GM20431 (cell line): ENCODE measurements around the gene SDHAF1.
"Not testable (repeated sequence)": the region's sequence is repeated elsewhere in the genome, so short reads cannot be mapped to it uniquely, and the experiment has no call there.

Source experiments
- in situ Hi-C: fragments of 300-500 bp; cut with MseI, MboI; formaldehyde crosslinking; loops from one replicate; pipeline ENCODE4 v1.15.0; 2020; ENCODE audit warnings: low sequenced_read_pairs; ENCODE audit not compliant: unreplicated experiment

Gene SDHAF1, protein sequence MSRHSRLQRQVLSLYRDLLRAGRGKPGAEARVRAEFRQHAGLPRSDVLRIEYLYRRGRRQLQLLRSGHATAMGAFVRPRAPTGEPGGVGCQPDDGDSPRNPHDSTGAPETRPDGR

DNA sequence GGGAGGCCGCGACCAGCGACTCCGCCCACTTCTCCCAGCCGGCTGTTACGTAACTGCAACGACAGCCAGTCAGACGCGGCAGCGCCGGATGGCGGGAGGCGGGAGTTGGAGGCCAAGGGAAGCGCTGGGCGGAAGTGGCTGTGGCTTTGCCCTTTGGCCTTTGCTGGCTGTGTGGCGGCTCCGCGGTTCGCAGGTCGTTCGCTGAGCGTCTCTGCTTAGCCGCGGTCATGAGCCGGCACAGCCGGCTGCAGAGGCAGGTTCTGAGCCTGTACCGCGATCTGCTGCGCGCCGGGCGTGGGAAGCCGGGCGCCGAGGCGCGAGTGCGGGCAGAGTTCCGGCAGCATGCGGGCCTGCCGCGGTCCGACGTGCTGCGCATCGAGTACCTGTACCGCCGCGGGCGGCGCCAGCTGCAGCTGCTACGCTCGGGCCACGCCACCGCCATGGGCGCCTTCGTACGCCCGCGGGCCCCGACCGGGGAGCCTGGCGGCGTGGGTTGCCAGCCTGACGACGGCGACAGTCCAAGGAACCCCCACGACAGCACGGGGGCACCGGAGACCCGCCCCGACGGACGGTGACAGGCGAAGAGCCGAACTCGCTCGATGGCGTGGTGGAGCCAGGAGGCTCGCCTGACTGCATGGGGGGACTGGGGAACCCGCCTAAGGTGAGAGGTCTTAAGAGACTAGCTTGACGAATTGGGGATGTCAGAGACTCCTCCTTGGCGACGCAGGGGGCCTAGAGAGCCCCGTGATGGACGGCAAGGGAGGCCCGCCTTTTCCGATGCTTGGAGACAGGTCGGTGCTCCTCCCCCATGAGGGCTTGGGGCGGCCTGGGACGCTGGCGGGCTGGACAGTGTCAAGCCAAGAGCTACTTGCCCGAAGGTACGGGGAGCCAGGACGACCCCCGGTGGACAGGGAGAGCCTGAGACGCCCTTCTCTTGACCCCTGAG is at the start of gene SDHAF1:
SDHAF1 (plus strand) TSS at position 141 of the 946 bp plus-strand sequence; CDS start at position 228, 87 bp downstream.
- in situ Hi-C loops, result no loop called here

DNA sequence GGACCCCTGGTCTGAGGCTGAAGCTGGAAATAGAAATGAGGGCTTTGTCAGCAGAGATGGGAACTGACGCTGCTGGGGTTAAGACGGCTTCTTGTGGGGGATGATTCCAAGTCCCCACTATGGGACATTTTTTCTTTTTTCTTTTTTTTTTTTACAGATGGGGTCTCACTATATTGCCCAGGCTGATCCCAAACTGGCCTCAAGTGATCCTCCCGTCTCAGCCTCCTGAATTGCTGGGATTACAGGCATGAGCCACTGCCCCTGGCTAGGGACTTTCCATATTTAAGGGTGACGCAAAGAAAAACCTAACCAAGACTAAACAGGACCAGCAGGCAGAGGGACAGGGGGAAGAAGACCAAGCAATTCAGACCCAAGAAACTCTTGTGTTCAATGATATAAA is 48.8 kb upstream of the SDHAF1 start:
- in situ Hi-C loops, result no loop called here

DNA sequence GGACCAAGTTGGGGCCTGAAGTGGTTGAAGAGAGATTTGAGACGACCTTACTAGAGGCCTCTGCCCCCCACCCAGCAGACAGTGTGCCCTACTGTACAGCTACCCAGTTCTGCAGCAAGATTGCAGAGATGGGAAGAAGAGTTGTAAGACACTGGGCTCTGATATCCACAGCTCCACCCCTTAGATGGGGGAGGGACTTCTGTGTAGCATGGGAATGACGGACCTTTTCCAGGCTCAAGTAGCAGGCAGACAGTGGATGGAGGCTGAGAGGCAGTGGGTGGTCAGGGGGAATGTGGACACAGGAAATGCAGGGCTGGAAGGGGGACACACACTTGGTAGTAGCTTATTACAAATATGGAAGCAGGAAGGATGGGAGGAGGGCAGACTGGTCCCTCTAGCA is 45.9 kb upstream of the SDHAF1 start:
- in situ Hi-C loops, result no loop called here

DNA sequence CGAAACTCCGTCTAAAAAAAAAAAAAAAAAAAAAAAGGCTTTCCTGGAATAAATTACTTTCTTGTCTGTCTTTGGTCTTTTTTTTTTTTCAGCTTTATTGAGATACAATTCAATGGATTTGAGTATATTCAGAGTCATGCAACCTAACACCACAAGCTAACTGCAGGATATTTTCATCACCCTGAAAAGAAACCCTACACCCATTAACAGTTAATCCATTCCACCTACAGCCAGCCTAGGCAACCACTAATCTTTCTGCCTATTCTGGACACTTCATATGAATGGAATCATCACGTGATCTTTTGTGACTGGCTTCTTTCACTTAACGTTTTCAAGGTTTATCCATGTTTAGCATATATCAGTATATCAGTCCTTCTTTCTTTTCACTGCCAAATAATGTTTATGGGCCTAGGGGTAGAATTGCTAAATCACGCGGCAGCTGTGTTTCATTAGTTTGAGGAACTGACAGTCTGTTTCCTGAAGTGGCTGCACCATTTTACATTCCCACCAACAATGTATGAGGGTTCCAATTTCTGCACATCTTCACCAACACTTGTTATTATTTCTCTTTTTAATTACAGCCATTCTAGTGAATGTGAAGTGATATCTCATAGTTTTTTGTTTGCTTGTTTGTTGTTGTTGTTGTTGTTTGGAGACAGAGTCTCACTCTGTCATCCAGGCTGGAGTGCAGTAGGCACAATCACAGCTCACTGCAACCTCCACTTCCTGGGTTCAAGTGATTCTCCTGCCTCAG is 38.9 kb upstream of the SDHAF1 start:
- in situ Hi-C loops, result no loop called here

DNA sequence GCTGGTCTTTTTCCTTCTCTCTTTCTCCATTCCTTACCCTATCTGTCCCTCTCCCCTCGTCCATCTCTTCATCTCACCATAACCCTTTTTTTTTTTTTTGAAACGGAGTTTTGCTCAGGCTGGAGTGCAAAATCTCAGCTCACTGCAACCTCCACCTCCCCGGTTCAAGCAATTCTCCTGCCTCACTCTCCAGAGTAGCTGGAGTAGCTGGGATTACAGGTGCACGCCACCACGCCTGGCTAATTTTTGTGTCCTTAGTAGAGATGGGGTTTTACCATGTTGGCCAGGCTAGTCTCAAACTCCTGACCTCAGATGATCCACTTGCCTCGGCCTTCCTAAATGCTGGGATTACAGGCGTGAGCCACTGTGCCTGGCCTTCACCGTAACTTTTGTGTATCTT is 37.6 kb upstream of the SDHAF1 start:
- in situ Hi-C loops, result not testable (repeated sequence)

DNA sequence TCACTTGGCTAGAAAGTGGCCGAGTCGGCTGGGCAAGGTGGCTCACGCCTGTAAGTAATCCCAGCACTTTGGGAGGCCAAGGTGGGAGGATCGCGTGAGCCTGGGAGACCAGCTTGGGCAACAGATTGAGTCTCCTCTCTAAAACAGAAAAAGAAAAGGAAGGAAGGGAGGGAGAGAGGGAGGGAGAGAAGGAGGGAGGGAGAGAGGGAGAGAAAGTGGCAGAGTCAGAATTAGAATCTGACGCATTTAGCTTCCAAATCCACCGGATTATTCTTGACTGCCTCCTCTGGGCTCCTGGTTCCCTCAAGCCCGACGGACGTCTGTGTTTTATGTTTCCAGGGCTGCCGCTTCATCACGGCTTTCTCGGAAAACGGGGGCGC is 36.3 kb upstream of the SDHAF1 start:
- in situ Hi-C loops, result no loop called here

DNA sequence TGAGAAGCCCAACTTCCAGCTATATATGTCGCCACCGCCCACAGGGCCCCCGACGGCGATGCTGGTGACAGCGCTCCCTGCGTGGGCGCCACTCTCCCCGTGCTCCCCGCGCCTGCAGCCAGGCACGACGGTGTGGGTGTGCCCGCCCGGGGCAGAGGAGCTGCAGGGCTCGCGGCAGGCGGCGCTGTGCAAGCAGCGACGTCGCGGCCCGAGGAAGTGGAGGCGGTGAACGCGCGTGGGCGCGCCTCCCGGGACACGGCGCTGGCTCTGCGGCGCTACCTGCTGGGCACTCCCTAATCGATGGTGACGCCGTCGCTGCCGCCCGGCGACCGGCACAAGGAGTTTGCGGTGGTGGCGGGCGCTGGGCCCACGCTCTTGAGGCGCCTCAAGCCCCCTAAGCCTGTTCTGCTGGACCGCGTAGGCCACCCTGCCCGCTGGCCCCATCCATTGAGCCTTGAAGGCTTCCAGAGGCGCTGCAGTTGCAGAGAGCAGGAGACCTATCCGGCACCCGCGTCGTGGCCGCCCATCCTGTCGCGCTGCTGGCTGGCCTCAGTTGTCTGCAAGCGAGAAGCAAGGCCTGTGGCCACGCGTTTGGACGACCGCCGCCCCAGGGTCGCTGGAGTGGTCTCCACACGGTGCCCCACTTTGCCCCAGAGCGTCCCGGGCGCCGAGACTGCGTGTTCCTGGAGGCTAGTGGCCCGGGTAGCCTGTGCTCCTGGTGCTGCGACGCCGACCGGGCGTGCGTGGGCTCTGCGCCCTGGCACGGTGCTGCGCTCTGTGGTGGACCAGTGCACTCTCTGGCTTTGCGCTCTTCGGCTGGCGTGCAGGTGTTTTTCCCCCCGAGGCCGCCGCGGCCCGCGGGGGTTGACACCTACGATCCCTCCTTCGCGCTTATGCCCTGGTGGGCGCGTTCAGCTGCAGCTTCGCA is 35.7 kb upstream of the SDHAF1 start:
- in situ Hi-C loops, result no loop called here

DNA sequence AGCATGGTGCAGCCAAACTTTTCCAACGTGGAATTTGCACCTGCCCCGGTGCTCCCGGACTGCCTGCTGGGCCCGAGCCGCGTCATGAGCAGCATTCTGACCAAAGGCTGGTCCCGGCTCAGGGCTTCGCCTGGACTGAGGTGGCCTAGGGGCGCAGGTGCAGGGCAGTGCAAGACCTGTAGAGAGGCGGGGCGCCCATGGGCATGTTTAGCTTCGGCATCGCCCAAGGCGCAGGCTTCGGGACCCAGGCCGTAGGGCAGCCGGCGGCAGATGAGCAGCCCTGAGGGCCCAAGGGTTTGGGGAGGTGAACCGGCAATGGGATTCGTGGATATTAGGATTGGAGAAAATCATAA is 35.0 kb upstream of the SDHAF1 start:
- in situ Hi-C loops, result no loop called here

DNA sequence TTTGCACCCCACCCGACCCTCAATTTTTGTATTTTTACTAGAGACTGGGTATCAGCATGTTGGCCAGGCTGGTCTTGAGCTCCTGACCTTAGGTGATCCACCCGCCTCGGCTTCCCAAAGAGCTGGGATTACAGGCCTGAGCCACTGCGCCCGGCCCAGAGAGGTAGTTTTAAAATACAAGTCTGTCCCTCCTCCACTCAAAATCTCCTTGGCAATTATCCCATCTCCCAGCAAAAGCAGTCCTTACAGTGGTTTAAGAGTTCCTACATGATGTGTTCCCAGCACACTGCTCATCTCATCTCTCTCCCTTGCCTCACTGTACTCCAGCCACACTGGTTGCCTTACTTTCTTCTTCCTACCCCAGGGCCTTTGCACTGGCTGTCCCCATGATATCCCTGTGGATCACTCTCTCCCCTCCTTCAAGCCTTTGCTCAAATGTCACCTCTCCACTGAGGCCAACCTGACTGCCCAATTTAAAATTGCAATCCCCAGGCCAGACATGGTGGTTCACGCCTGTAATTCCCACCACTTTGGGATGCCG is 34.5 kb upstream of the SDHAF1 start:
- in situ Hi-C loops, result no loop called here

DNA sequence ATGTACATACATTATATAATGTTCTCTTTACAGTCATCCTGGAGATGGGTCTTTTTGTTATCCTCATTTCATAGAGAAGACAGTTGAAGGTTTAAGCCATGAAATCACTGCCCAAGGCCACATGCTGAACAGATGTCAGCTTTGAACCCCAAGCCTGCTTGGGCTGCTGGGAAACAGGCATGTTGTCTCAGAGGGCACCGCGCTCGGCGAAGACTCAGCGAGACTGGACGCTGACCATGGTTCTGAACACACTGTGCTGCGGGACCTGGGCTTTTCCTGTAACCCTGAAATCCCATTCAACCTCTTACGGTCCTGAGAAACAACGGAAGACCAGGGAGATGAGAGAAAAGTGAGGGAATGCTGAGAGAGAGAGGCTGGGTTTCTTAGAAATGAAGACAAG is 31.5 kb upstream of the SDHAF1 start:
- in situ Hi-C loops, result no loop called here

DNA sequence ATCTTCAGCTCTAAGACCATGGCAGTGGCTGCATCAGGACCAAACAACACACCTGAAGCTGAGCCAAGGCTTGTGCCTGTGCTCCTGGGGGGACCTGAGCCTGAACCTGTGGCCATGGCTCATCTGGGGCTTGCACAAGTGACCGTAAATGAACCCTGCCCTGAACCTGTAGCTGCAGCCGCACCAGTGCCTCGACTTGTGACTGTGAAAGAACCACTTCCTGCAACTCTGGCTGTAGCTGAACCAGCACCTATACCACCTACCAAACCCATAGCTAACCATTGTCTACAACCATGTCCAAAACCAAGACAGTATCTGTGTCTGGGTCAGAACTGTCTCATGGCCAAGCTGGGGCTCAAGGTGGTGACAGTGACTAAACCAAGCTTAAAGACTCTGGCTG is 28.2 kb upstream of the SDHAF1 start:
- in situ Hi-C loops, result no loop called here

DNA sequence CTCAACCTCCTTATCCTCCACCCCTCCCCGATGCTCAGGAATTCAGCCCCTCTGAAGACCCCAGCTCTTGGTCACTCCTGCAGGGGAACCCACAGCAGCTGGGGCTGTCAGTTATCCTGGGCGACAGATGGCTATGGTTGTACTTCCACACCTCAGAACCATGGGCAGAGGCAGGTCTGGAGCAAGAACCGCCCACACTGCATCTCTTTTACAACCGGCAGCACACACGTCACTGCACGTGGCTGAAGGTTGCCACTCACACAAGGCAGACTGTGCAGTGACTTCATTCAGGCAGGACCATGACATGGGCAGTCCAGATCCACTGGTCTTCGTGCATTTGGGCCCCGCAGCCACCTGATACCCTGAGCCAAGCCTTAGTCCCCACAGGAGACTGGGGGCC is 21.5 kb upstream of the SDHAF1 start:
- in situ Hi-C loops, result no loop called here

DNA sequence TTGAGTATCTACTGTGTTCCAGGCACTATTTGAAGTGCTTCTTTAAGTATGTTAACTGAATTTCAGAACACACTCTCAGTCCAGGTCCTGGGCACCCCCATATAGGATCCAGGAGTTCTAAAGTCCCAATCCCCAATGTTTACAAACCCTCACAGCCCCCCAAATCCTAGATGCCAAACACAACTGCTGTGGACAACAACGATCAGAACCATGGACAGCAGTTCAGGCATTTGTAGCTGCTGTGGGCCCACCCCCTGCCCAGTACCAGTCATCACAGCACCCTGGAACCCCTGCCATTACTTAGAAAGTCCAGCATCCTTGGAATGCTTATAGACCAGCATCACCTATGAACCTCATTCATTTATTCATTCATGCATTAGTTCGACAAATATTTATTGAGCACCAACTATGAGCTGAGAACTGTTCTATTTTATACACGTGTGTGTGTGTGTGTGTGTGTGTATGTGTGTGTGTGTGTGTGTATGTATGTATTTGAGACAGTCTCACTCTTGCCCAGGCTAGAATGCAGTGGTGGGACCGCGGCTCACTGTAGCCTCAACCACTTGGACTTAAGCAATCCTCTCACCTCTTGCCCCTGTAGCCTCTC is 19.3 kb upstream of the SDHAF1 start:
- in situ Hi-C loops, result no loop called here

DNA sequence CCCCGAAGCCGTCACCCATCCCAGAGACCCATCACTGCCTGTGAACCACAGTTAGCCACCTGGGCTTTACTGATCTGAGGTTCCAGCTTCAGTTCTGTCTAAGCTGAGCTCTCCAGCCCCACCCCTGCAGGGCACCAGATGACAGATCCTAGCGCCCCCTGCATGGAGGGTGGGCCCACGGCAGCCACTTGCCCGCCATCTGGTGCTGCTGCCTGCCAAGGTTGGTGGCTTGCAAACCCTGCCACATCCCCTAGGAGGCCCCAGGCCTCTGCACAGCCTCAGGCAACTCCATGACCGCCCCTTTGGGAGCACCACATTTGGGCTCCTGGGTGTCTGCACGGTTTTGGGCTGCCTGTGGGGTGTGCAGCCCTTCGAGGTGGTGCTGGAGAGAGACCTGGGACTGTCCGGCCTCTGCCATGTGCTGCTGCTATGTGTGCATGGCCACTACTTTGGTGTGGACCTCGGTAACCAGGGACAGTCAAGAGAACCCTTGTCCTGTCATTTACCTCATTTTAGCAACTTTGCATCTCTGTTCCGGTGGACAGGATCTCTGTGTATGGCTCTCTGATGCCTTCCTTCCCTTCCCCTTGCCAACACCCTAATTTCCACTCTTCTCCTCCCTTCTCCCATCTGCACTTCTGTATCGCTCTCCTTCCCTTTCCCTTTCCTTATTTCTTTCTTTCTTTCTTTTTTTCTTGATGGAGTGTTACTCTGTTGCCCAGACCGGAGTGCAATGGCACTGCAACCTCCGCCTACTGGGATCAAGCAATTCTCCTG is 17.4 kb upstream of the SDHAF1 start:
- in situ Hi-C loops, result no loop called here

DNA sequence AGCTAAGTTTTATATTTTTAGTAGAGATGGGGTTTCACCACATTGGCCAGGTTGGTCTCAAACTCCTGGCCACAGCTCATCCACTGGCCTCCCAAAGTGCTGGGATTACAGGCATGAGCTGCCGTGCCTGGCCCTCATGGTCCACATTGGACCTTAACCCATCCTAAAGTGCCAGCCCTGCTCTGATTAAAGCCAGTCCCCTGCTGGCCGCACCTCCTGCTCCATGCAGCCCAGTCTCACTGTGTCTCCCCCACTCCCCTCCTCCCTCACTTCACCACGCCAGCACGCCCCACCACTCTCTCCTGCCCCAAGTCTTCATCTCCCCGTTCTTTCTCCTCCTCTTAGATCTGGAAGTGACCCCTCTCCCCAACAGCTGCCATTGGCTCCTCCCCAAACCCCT is 16.7 kb upstream of the SDHAF1 start:
- in situ Hi-C loops, result no loop called here

DNA sequence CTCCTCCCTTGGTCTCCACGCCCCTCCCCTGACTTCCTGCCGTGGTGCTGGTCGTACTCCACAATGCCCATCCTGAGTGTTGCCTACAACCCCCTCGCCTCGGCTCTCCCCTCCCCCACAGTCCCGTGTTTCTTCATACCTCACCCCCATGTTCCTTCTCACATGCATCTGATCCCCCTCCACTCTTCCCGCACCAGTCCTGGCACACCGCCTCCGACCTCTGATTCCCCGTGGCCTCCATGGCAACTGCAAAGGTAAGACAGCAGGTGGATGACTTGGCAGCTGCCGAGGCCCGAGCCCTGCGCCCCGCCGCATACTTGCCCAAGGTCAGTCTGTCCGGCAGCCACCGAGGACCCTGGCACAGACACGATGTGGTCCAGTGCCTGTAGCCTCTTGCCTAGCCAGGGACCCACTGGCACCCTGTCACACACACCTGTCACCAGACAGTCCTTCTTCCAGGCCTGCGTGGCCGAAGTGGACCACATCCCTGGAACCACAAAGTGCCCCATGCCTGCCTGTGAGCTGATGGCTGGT is 16.1 kb upstream of the SDHAF1 start:
- in situ Hi-C loops, result no loop called here

DNA sequence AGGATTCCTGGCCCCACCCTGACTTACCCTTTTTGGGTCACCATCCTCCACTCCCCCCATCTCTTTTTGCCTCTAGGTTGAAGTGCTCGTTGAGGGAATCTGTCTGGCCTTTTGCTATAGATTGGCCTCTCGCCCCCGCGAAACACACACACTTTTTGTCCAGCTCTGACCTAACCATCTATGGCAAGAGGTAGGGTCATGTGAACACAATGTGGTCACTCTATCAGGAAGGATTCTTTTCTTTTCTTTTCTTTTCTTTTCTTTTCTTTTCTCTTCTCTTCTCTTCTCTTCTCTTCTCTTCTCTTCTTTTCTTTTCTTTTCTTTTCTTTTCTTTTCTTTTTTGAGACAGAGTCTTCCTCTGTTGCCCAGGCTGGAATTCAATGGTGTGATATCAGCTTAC is 14.0 kb upstream of the SDHAF1 start:
- in situ Hi-C loops, result not testable (repeated sequence)

DNA sequence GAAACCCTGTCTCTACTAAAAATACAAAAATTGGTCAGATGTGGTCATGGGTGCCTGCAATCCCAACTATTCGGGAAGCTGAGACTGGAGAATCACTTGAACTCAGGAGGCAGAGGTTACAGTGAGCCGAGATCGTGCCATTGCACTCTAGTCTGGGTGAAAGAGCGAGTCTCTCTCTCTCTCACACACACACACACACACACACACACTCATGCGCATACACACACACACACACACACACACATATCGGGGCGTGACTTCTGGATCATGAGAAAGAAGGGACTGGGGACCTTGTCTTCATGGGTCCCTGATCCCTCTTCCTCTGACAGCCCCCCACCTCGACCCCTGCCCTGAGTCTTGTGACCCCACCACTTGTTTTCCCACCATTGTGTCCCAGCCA is 11.8 kb upstream of the SDHAF1 start:
- in situ Hi-C loops, result no loop called here
